ENCODE measurements around the gene NEB.

NEB gene

DNA sequence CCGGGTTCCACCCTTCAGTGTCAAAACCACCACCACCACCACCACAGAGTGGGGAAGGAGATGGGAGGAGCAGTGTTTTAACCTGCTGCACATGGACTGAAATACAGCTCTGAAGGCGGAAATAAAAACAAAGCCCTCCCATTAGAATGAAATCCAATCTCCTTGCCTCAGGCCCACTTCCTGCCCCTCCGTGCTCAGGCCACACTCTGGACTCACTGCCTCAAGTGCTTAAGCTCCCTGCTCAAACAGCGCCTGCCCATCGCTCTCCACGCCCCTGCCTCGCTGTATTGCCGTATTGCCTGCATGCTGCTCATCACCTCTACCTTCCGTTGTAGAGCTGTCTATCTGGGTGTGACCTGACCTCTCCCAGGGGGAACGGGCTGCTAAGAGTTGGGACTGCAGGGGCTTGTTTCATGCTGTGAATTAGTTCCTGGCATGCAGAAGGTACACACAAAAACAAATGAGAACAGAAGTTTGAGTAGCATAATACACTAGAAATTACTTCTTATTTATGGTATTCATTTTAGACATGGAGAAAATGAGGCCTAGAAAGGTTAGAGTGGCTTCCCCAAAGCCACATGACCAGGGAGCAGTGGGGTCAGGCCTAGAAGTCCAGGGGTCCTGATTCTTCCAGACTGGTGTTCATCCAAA, 31.6 kb upstream of the NEB start:
- TF ChIP-seq, protein P1, sequence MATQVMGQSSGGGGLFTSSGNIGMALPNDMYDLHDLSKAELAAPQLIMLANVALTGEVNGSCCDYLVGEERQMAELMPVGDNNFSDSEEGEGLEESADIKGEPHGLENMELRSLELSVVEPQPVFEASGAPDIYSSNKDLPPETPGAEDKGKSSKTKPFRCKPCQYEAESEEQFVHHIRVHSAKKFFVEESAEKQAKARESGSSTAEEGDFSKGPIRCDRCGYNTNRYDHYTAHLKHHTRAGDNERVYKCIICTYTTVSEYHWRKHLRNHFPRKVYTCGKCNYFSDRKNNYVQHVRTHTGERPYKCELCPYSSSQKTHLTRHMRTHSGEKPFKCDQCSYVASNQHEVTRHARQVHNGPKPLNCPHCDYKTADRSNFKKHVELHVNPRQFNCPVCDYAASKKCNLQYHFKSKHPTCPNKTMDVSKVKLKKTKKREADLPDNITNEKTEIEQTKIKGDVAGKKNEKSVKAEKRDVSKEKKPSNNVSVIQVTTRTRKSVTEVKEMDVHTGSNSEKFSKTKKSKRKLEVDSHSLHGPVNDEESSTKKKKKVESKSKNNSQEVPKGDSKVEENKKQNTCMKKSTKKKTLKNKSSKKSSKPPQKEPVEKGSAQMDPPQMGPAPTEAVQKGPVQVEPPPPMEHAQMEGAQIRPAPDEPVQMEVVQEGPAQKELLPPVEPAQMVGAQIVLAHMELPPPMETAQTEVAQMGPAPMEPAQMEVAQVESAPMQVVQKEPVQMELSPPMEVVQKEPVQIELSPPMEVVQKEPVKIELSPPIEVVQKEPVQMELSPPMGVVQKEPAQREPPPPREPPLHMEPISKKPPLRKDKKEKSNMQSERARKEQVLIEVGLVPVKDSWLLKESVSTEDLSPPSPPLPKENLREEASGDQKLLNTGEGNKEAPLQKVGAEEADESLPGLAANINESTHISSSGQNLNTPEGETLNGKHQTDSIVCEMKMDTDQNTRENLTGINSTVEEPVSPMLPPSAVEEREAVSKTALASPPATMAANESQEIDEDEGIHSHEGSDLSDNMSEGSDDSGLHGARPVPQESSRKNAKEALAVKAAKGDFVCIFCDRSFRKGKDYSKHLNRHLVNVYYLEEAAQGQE (IDR thresholded peaks at IDR 0.05; ENCODE audit: low read depth) = no peak
- TF ChIP-seq TEAD4 (IDR thresholded peaks at IDR 0.05) = no peak
- no peak for TF ChIP-seq NFIC (IDR thresholded peaks at IDR 0.05)
- no peak for TF ChIP-seq EP300 (IDR thresholded peaks at IDR 0.05; ENCODE audit: borderline replicate concordance)
- TF ChIP-seq MAX (IDR thresholded peaks at IDR 0.05) = no peak
- TF ChIP-seq CREB1 (IDR thresholded peaks at IDR 0.05; ENCODE audit: low read depth) = no peak
- TF ChIP-seq TAF1 (IDR thresholded peaks at IDR 0.05; ENCODE audit: low read depth) = no peak
- TF ChIP-seq EGR1 (IDR thresholded peaks at IDR 0.05) = no peak
- TF ChIP-seq TCF12 (IDR thresholded peaks at IDR 0.05; ENCODE audit: low read depth) = no peak
- no peak for TF ChIP-seq RAD21 (IDR thresholded peaks at IDR 0.05; ENCODE audit: low read depth)
- no peak for TF ChIP-seq ZBTB7A (IDR thresholded peaks at IDR 0.05; ENCODE audit: low read depth)
- TF ChIP-seq CEBPB (IDR thresholded peaks at IDR 0.05) = no peak
- no peak for TF ChIP-seq YY1 (IDR thresholded peaks at IDR 0.05; ENCODE audit: low read depth)
- no peak for TF ChIP-seq USF1 (IDR thresholded peaks at IDR 0.05)
- TF ChIP-seq FOXM1 (IDR thresholded peaks at IDR 0.05; ENCODE audit: borderline replicate concordance, low read depth) = no peak

DNA sequence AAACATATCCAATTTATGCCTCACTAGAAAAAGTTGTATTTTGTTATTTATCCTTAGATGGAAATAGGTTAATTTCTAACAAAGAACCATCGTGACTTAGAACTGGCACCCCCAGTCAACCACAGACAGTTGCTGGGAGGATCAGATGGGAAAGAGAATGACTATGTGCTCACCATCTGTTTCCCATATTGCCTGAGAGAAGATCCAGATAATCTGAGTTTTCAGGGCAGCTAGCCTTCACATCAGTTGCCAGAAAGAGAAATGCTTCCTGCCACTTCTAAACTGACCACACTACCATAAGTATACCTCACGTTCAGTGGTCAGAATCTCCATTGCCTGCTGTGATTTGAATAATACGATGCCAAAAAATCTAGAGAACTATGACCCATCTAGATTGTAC, 28.4 kb upstream of the NEB start:
- no peak for TF ChIP-seq CREB1 (IDR thresholded peaks at IDR 0.05; ENCODE audit: low read depth)
- no peak for TF ChIP-seq EP300 (IDR thresholded peaks at IDR 0.05; ENCODE audit: borderline replicate concordance)
- TF ChIP-seq USF1 (IDR thresholded peaks at IDR 0.05) = no peak
- TF ChIP-seq TAF1 (IDR thresholded peaks at IDR 0.05; ENCODE audit: low read depth) = no peak
- no peak for TF ChIP-seq MAX (IDR thresholded peaks at IDR 0.05)
- TF ChIP-seq RAD21 (IDR thresholded peaks at IDR 0.05; ENCODE audit: low read depth) = no peak
- TF ChIP-seq NFIC (IDR thresholded peaks at IDR 0.05) = no peak
- TF ChIP-seq, protein P1 (IDR thresholded peaks at IDR 0.05; ENCODE audit: low read depth) = no peak
- TF ChIP-seq TCF12 (IDR thresholded peaks at IDR 0.05; ENCODE audit: low read depth) = no peak
- no peak for TF ChIP-seq CEBPB (IDR thresholded peaks at IDR 0.05)
- no peak for TF ChIP-seq FOXM1 (IDR thresholded peaks at IDR 0.05; ENCODE audit: borderline replicate concordance, low read depth)
- no peak for TF ChIP-seq TEAD4 (IDR thresholded peaks at IDR 0.05)

GRCh38 chr2:151761687-151762086, 27.4 kb upstream of the NEB start:
- TF ChIP-seq YY1 (IDR thresholded peaks at IDR 0.05; ENCODE audit: low read depth) (no peak), ZBTB7A (IDR thresholded peaks at IDR 0.05; ENCODE audit: low read depth) (no peak), CREB1 (IDR thresholded peaks at IDR 0.05; ENCODE audit: low read depth) (no peak), MAX (IDR thresholded peaks at IDR 0.05) (no peak), TCF12 (IDR thresholded peaks at IDR 0.05; ENCODE audit: low read depth) (no peak), TEAD4 (IDR thresholded peaks at IDR 0.05) (no peak), USF1 (IDR thresholded peaks at IDR 0.05) (no peak), TAF1 (IDR thresholded peaks at IDR 0.05; ENCODE audit: low read depth) (no peak), NFIC (IDR thresholded peaks at IDR 0.05) (no peak), FOXM1 (IDR thresholded peaks at IDR 0.05; ENCODE audit: borderline replicate concordance, low read depth) (no peak), EP300 (IDR thresholded peaks at IDR 0.05; ENCODE audit: borderline replicate concordance) (no peak)

DNA sequence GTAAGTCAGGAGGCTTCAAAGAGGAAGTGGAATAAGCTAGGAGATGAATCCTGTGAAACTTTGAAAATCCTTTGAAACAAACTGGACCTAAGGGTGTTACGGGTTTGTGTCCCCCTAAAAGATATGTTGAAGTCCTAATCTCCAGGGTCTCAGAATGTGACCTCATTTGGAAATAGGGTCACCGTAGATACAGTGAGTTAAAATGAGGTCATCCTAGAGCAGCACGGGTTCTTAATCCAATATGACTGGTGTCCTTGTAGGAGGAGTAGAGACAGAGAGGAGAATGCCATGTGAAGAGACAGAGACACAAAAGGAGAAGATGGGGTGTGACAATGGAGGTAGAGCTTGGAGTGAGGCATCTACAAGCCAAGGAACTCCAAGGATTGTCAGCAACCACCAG, 26.9 kb upstream of the NEB start:
- TF ChIP-seq MAX (IDR thresholded peaks at IDR 0.05) (no peak), YY1 (IDR thresholded peaks at IDR 0.05; ENCODE audit: low read depth) (no peak), ZBTB7A (IDR thresholded peaks at IDR 0.05; ENCODE audit: low read depth) (no peak)

DNA sequence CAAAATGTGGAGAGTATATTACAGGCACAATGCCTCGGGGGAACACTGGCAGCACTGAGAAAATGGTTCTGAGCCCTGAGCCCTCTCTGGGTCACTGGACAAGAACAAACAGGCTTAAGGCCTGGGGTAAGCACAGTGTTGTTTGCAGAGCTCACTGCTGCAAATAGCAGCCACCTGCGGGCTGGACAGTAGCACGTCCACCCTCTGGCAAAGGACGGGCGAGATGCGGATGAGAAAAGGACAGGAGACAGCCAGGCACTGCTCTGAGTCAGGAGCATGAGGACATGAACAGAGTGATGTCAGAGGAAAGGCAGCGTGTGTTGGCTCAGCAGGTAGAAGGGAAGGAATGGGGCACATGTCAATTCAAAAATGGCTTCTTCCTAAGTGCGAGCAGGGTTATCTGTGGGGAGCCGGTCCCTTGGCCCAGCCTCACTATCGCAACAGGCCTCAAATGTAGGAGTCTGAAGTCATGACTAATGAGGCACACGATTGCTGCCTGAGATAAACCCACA, 25.9 kb upstream of the NEB start:
- TF ChIP-seq TEAD4 (IDR thresholded peaks at IDR 0.05) (peak; percentile 16; the same call in 1 of the 2 replicates), CREB1 (IDR thresholded peaks at IDR 0.05; ENCODE audit: low read depth) (no peak), EP300 (IDR thresholded peaks at IDR 0.05; ENCODE audit: borderline replicate concordance) (no peak), ZBTB7A (IDR thresholded peaks at IDR 0.05; ENCODE audit: low read depth) (no peak), CEBPB (IDR thresholded peaks at IDR 0.05) (no peak), YY1 (IDR thresholded peaks at IDR 0.05; ENCODE audit: low read depth) (0 out of 2 replicates have a peak, but pooled peaks have one; percentile 31), TCF12 (IDR thresholded peaks at IDR 0.05; ENCODE audit: low read depth) (no peak), EGR1 (IDR thresholded peaks at IDR 0.05) (no peak), MAX (IDR thresholded peaks at IDR 0.05) (peak; percentile 33; the same call in 1 of the 2 replicates), NFIC (IDR thresholded peaks at IDR 0.05) (no peak), TAF1 (IDR thresholded peaks at IDR 0.05; ENCODE audit: low read depth) (no peak)
- TF ChIP-seq, protein P1 (IDR thresholded peaks at IDR 0.05; ENCODE audit: low read depth) = no peak

Measured in Ishikawa (cell line).